SH-SY5Y (cell line): ENCODE results near the gene ZNF775.

Source experiments
- GATA2 ChIP-seq: IDR thresholded peaks from 2 replicates; pipeline ENCODE4 v1.6.1; 2011; ENCODE audit warnings: mild to moderate bottlenecking, low read depth, low read length
- GATA3 ChIP-seq: IDR thresholded peaks from 2 replicates; pipeline ENCODE4 v1.6.1; 2011; ENCODE audit warnings: low read depth, mild to moderate bottlenecking, low read length, moderate library complexity

GRCh38 chr7:150400788-150401423 is 21.8 kb downstream of the ZNF775 start:
- TF ChIP-seq GATA2 (no peak), GATA3 (no peak)
